Body of pancreas (tissue), 4 donors: Measurements from ENCODE around the gene FBXL7.

Experiments used
- POLR2A ChIP-seq, 3 donors: fragments of 450-650 bp; IDR thresholded peaks; one replicate each; pipeline ENCODE4 v1.6.1; 2016; ENCODE audit warnings: antibody characterized with exemption in 3 of 3, mild to moderate bottlenecking in 2 of 3
- TF ChIP-seq, protein P1 (sequence below), 7 experiments: fragments of 450-650 bp in 4 of 7; fragments of 200-600 bp in 3 of 7; sonication (generic) in 3 of 7; IDR thresholded peaks; one replicate each; pipeline ENCODE4 v1.5.1; 2016 to 2019; ENCODE audit warnings: antibody characterized with exemption in 7 of 7

GRCh38 chr5:15499528-15500324 is at the start of gene FBXL7:
- TF ChIP-seq, protein P1, sequence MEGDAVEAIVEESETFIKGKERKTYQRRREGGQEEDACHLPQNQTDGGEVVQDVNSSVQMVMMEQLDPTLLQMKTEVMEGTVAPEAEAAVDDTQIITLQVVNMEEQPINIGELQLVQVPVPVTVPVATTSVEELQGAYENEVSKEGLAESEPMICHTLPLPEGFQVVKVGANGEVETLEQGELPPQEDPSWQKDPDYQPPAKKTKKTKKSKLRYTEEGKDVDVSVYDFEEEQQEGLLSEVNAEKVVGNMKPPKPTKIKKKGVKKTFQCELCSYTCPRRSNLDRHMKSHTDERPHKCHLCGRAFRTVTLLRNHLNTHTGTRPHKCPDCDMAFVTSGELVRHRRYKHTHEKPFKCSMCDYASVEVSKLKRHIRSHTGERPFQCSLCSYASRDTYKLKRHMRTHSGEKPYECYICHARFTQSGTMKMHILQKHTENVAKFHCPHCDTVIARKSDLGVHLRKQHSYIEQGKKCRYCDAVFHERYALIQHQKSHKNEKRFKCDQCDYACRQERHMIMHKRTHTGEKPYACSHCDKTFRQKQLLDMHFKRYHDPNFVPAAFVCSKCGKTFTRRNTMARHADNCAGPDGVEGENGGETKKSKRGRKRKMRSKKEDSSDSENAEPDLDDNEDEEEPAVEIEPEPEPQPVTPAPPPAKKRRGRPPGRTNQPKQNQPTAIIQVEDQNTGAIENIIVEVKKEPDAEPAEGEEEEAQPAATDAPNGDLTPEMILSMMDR (IDR thresholded peaks at IDR 0.05): no peak
- TF ChIP-seq POLR2A (IDR thresholded peaks at IDR 0.05): peak in 1 of 3 donors; percentile 16
